ENCODE data around the gene NLGN2. TPM values are rescaled to one million over a fixed set of nuclear protein-coding genes. Genes with fewer than 3 reads are reported as not detected.

The NLGN2 gene
- total RNA-seq, 4 donors from 2014 or later: 12.0 to 30.2 (median 19.0) TPM

DNA sequence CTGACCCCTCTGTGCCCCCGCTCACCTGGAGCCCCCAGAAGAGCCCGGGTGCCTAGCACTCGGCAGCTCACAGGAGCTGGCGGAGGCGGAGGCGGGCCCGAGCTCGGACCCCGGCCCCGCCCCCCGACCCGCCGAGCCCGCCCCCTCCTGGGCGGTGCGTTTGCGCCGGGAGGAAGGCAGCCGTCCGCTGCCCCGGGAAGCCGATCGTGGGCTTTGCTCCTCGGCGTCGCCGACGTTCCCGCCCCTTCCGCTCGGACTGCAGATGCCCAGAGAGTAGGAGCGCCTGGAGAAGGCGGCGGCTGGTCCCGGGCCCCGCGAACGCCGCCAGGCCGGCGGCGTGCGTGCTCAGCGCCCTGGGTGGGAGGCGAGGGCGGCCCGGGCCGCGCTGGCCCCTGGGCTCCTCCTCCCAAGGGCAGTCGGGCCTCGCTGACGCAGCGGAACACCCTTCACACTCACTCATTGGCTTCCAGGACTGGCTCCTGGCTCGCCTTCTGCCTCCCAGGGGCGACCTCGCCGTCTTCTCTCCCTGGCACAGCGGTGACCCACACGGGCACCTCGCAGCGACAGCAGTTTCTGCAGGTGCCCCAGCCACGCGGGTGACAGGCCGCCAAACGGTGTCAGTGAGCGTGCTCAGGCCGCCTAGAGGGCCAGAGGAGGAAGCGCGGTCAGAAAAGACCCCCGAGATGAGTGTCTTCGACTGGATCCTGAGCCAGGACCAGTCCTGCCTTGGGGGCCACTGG lies 13.0 kb upstream of the NLGN2 start, which contains the start of gene PLSCR3:
PLSCR3 (minus strand) TSS at position 74 of the 740 bp plus-strand sequence. CDS start 415 bp downstream, outside the sequence.
- intact Hi-C loops (cut with DNase I): no loop called here
- Histone ChIP-seq H3K36me3 (peaks cover 6 to 33% (median 23%) of the 10 kb centered on the region in 4 donors), H3K27me3 (no peaks in the 10 kb centered on the region), H3K9me3 (no peaks in the 10 kb centered on the region), H3K27ac (replicated peaks in 1 of 4) (peak within 1 kb of the TSS; percentile 89 to 98 (median 94)), H3K4me1 (peaks cover 14 to 36% (median 26%) of the 10 kb centered on the region in 4 donors), H3K4me3 (peak within 1 kb of the TSS; percentile 75 to 90 (median 82))
- 2% methylated on average over 14 of the region's 71 CpGs for WGBS
- TF ChIP-seq EP300 (IDR thresholded peaks at IDR 0.05) (no peak), POLR2A (IDR thresholded peaks at IDR 0.05; ENCODE audit: low read depth) (peak; percentile 75), POLR2AphosphoS5 (IDR thresholded peaks at IDR 0.05) (peak; percentile 86 to 93)
- TF ChIP-seq, protein P1, sequence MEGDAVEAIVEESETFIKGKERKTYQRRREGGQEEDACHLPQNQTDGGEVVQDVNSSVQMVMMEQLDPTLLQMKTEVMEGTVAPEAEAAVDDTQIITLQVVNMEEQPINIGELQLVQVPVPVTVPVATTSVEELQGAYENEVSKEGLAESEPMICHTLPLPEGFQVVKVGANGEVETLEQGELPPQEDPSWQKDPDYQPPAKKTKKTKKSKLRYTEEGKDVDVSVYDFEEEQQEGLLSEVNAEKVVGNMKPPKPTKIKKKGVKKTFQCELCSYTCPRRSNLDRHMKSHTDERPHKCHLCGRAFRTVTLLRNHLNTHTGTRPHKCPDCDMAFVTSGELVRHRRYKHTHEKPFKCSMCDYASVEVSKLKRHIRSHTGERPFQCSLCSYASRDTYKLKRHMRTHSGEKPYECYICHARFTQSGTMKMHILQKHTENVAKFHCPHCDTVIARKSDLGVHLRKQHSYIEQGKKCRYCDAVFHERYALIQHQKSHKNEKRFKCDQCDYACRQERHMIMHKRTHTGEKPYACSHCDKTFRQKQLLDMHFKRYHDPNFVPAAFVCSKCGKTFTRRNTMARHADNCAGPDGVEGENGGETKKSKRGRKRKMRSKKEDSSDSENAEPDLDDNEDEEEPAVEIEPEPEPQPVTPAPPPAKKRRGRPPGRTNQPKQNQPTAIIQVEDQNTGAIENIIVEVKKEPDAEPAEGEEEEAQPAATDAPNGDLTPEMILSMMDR (IDR thresholded peaks at IDR 0.05): peak; percentile 14 to 51 (median 14)
- DNase-seq (ENCODE audit: extremely low spot score): peak; percentile 96

DNA sequence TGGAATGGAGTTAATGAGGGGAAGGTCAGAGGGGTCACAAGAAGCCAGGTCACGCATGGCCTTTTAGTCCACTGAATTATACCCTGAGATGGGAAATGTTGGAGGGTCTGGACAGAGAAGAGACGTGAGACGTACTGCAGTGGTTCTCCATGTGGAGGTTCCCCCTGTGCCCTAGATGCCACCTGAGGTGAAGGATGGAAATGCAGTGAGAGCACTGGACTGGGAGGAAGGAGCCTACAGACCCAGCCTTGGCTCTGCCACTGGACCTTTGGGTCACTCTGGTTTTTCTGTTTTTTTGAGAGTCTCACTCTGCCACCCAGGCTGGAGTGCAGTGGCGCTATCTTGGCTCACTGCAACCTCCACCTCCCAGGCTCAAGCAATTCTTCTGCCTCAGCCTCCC lies 11.5 kb upstream of the NLGN2 start:
- no peak overlapping the region for H3K27ac ChIP-seq (replicated peaks in 1 of 4)
- H3K4me3 ChIP-seq: no peak overlapping the region
- no peak for DNase-seq (ENCODE audit: extremely low spot score)
- no peak for TF ChIP-seq POLR2AphosphoS5 (IDR thresholded peaks at IDR 0.05)
- TF ChIP-seq EP300 (IDR thresholded peaks at IDR 0.05): no peak
- no peaks in the 10 kb centered on the region for H3K27me3 ChIP-seq
- intact Hi-C loops (cut with DNase I): no loop called here
- 81% methylated on average over 4 of the region's 4 CpGs for WGBS
- peaks cover 14 to 33% (median 25%) of the 10 kb centered on the region in 4 donors for H3K4me1 ChIP-seq
- H3K9me3 ChIP-seq: no peaks in the 10 kb centered on the region
- H3K36me3 ChIP-seq: peaks cover 0 to 18% (median 10%) of the 10 kb centered on the region in 4 donors

DNA sequence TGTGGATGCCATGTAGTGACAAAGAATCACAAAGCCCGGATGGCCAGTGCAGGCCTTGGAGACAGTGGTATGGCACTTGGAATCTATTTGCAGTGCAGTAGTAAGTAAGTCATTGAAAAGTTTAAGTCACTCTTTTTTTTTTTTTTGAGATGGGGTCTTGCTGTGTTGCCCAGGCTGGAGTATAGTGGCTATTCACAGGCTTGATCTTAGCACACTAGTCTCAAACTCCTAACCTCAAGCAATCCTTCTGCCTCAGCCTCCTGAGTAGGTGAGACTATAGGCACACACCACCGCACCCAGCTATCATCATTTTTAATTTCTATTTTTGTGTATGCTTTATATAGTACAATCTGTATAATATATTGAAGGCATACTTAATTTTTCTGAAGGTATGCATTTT lies 9.0 kb upstream of the NLGN2 start:
- Histone ChIP-seq H3K27me3 (no peaks in the 10 kb centered on the region), H3K4me1 (peaks cover 19 to 40% (median 32%) of the 10 kb centered on the region in 4 donors), H3K9me3 (no peaks in the 10 kb centered on the region), H3K27ac (replicated peaks in 1 of 4) (no peak overlapping the region), H3K36me3 (no peaks in the 10 kb centered on the region), H3K4me3 (no peak overlapping the region)
- intact Hi-C loops (cut with DNase I): no loop called here
- WGBS: 89% methylated on average over 2 of the region's 2 CpGs
- no peak for DNase-seq (ENCODE audit: extremely low spot score)
- TF ChIP-seq POLR2A (IDR thresholded peaks at IDR 0.05; ENCODE audit: low read depth): no peak
- no peak for TF ChIP-seq POLR2AphosphoS5 (IDR thresholded peaks at IDR 0.05)
- TF ChIP-seq, protein P1 (IDR thresholded peaks at IDR 0.05): no peak
- no peak for TF ChIP-seq EP300 (IDR thresholded peaks at IDR 0.05)

DNA sequence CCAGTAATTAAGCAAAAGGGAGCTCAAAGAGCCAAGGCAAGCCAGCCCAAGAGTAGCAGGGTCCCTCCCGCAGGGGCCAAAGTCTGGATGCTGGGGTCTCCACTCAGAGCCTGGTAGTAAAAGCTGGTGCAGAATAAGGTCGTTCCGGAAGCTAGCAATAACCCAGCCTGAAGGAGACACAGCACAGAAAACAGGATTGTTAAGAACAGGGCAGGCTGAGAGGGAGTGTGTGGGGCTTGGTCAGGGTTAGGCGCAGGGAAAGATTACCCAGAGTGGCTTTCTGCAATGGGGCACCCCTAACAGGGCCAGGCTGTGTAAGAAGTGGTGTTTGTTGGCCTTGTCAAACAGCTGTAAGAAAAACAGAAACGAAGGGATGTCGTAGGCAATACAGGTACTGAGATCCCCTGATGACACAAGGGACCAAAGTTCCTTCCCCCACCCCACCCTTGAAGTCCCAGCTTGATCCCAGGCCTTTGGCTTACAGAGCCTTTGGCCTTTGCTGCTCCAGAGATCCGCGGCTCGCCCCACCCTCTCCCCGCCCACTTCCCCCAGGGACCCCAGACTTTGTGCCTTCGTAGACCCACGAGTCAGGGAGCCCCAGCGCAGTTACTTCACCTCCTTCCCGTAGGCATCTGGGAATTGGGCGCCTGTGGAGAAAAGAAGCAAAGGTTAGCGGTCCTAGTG lies 4.5 kb upstream of the NLGN2 start:
- Histone ChIP-seq H3K27ac (replicated peaks in 1 of 4) (peak overlapping the region; percentile 90 to 93 (median 92)), H3K4me1 (peaks cover 20 to 56% (median 39%) of the 10 kb centered on the region in 4 donors), H3K27me3 (no peaks in the 10 kb centered on the region), H3K36me3 (peaks cover 0 to 6% (median under 1%) of the 10 kb centered on the region in 4 donors), H3K9me3 (no peaks in the 10 kb centered on the region), H3K4me3 (peak overlapping the region; percentile 77 to 87 (median 85))
- WGBS: 16% methylated on average over 12 of the region's 16 CpGs
- no peak for TF ChIP-seq POLR2AphosphoS5 (IDR thresholded peaks at IDR 0.05)
- TF ChIP-seq EP300 (IDR thresholded peaks at IDR 0.05): no peak
- TF ChIP-seq POLR2A (IDR thresholded peaks at IDR 0.05; ENCODE audit: low read depth): no peak
- intact Hi-C loops (cut with DNase I): loop anchor here (5.0 kb wide), 1 partner anchor 51 kb away; the partner anchor contains the start of gene KCTD11
- peak; percentile 94 for DNase-seq (ENCODE audit: extremely low spot score)

DNA sequence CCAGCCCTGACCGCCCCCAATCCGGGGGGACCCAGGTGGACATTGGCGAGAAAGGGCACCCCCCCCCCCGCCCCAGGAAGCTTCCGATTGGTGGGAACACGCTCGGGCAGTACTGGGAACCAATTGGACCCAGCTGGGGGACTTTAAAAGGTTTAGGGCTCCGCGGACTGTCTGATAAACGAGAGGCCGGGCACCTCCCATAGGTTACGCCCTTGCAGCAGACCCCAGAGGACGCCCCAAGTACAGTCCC lies 4.0 kb upstream of the NLGN2 start:
- H3K36me3 ChIP-seq: peaks cover 0 to 11% (median 3%) of the 10 kb centered on the region in 4 donors
- 10% methylated on average over 2 of the region's 13 CpGs for WGBS
- intact Hi-C loops (cut with DNase I): loop anchor here (5.0 kb wide), 1 partner anchor 51 kb away; the partner anchor contains the start of gene KCTD11

More for the DNA sequence above, 4.0 kb upstream of the NLGN2 start:
- H3K27me3 ChIP-seq: no peaks in the 10 kb centered on the region
- DNase-seq (ENCODE audit: extremely low spot score): peak; percentile 95
- H3K4me3 ChIP-seq: peak overlapping the region; percentile 77 to 87 (median 85)
- H3K4me1 ChIP-seq: peaks cover 20 to 56% (median 39%) of the 10 kb centered on the region in 4 donors
- TF ChIP-seq EP300 (IDR thresholded peaks at IDR 0.05) (no peak), POLR2AphosphoS5 (IDR thresholded peaks at IDR 0.05) (no peak), POLR2A (IDR thresholded peaks at IDR 0.05; ENCODE audit: low read depth) (no peak)
- TF ChIP-seq, protein P1 (IDR thresholded peaks at IDR 0.05): no peak
- H3K27ac ChIP-seq (replicated peaks in 1 of 4): peak overlapping the region; percentile 90 to 93 (median 92)
- no peaks in the 10 kb centered on the region for H3K9me3 ChIP-seq
